ENCODE data around the gene KAT7.

- no peak for TF ChIP-seq POLR2A (IDR thresholded peaks at IDR 0.05)
- TF ChIP-seq CTCF (IDR thresholded peaks at IDR 0.05), result no peak
Measured at GRCh38 chr17:49836111-49837030, 47.9 kb downstream of the KAT7 start.

Data from lower leg skin (tissue), 3 donors.